IMR-90 (cell line): ENCODE data around the gene OOSP1. TPM values are rescaled to one million over a fixed set of nuclear protein-coding genes. Genes with fewer than 3 reads are reported as not detected.

Experiments
- ATAC-seq: fragments of 200-7000 bp; cut with Tn5 transposase; 2 replicates; pipeline ENCODE4 v1.9.1; 2020; ENCODE audit warnings: low read depth, mild to moderate bottlenecking, moderate library complexity
- BruUV-seq: library from RNA; stranded (reverse); fragments of 400-500 nt; replicated peaks from 2 replicates; lab custom pipeline; 2021; lab: Mats Ljungman, UMichigan
- CTCF ChIA-PET: fragments of 300-600 bp; formaldehyde crosslinking; extraction: SDS; loops from one replicate; lab custom pipeline; 2021; ENCODE audit warnings: antibody characterized with exemption; lab: Yijun Ruan, JAX
- POLR2A ChIA-PET: fragments of 300-600 bp; sonication (Branson Sonifier 250); formaldehyde crosslinking; loops from one replicate; lab custom pipeline; 2022; ENCODE audit warnings: antibody characterized with exemption; ENCODE audit not compliant: unreplicated experiment; lab: Charles Lee
- DNase-seq: peaks from one replicate; pipeline ENCODE4 v3.0.0; 2013
- H2AFZ ChIP-seq: replicated peaks from 2 replicates; pipeline ENCODE3; 2013; ENCODE audit warnings: low read length, mild to moderate bottlenecking; ENCODE audit not compliant: poor library complexity
- H2AK5ac ChIP-seq: 2 replicates; pipeline ENCODE4 v1.6.1; 2013; ENCODE audit warnings: low read depth, low read length, inconsistent platforms
- H2AK9ac ChIP-seq: replicated peaks from 2 replicates; pipeline ENCODE3; 2013; ENCODE audit warnings: mild to moderate bottlenecking, low read depth, low read length, moderate library complexity; ENCODE audit not compliant: poor library complexity
- H2BK120ac ChIP-seq: 2 replicates; pipeline ENCODE4 v1.6.1; 2013; ENCODE audit warnings: low read depth, low read length, inconsistent platforms
- H2BK15ac ChIP-seq: 3 replicates; pipeline ENCODE4 v1.6.1; 2013; ENCODE audit warnings: low read depth, low read length, inconsistent platforms
- H2BK20ac ChIP-seq: 2 replicates; pipeline ENCODE4 v1.6.1; 2013; ENCODE audit warnings: low read depth, mild to moderate bottlenecking, inconsistent platforms, low read length, moderate library complexity
- H2BK5ac ChIP-seq: 2 replicates; pipeline ENCODE4 v1.6.1; 2013; ENCODE audit warnings: mild to moderate bottlenecking, low read depth, low read length, inconsistent platforms; ENCODE audit not compliant: poor library complexity, severe bottlenecking
- H3K14ac ChIP-seq: replicated peaks from 2 replicates; pipeline ENCODE4 v1.6.1; 2013; ENCODE audit warnings: low read depth, low read length, inconsistent platforms
- H3K18ac ChIP-seq: 2 replicates; pipeline ENCODE4 v1.6.1; 2013; ENCODE audit warnings: low read depth, low read length, control low read depth
- H3K23ac ChIP-seq: 2 replicates; pipeline ENCODE4 v1.6.1; 2013; ENCODE audit warnings: low read depth, low read length, inconsistent platforms
- H3K27ac ChIP-seq: 2 replicates; pipeline ENCODE4 v1.5.1; 2013; ENCODE audit warnings: mild to moderate bottlenecking, control low read depth, low read length; ENCODE audit not compliant: insufficient read depth
- H3K27me3 ChIP-seq: 2 replicates; pipeline ENCODE4 v1.6.1; 2013; ENCODE audit warnings: low read length; ENCODE audit not compliant: control insufficient read depth, insufficient read depth
- H3K36me3 ChIP-seq: 2 replicates; pipeline ENCODE4 v1.6.1; 2013; ENCODE audit warnings: low read length, mixed read lengths; ENCODE audit not compliant: control insufficient read depth, insufficient read depth
- H3K4ac ChIP-seq: 2 replicates; pipeline ENCODE4 v1.6.1; 2013; ENCODE audit warnings: low read depth, low read length, inconsistent platforms
- H3K4me1 ChIP-seq: 2 replicates; pipeline ENCODE4 v1.6.1; 2013; ENCODE audit warnings: low read length, mixed read lengths; ENCODE audit not compliant: control insufficient read depth, insufficient read depth
- H3K4me2 ChIP-seq: 2 replicates; pipeline ENCODE4 v1.6.1; 2013; ENCODE audit warnings: low read depth, mild to moderate bottlenecking, control low read depth, low read length, moderate library complexity
- H3K4me3 ChIP-seq: 2 replicates; pipeline ENCODE4 v1.5.1; 2013; ENCODE audit warnings: low read depth, mild to moderate bottlenecking, control low read depth, low read length, moderate library complexity; ENCODE audit not compliant: insufficient read depth
- H3K56ac ChIP-seq: 2 replicates; pipeline ENCODE4 v1.6.1; 2013; ENCODE audit warnings: low read length, inconsistent platforms; ENCODE audit not compliant: insufficient read depth; ENCODE audit errors: extremely low read depth
- H3K79me1 ChIP-seq, 2 experiments: 2 replicates each; pipeline ENCODE4 v1.6.1; 2013; ENCODE audit warnings: low read length in 2 of 2, inconsistent platforms in 1 of 2, low read depth in 1 of 2
- H3K9ac ChIP-seq: 2 replicates; pipeline ENCODE4 v1.6.1; 2013; ENCODE audit warnings: low read depth, low read length, control low read depth
- H3K9me1 ChIP-seq: 2 replicates; pipeline ENCODE4 v1.6.1; 2013; ENCODE audit warnings: low read length, inconsistent platforms; ENCODE audit not compliant: insufficient read depth
- H3K9me3 ChIP-seq: 2 replicates; pipeline ENCODE4 v1.6.1; 2013; ENCODE audit warnings: low read length; ENCODE audit not compliant: control insufficient read depth, insufficient read depth
- H4K20me1 ChIP-seq: 2 replicates; pipeline ENCODE4 v1.6.1; 2013; ENCODE audit warnings: low read length, inconsistent platforms; ENCODE audit not compliant: insufficient read depth
- H4K5ac ChIP-seq: 2 replicates; pipeline ENCODE4 v1.6.1; 2013; ENCODE audit warnings: mild to moderate bottlenecking, low read depth, low read length, control low read depth
- H4K8ac ChIP-seq, 2 experiments: 2 replicates each; pipeline ENCODE4 v1.6.1; 2013; ENCODE audit warnings: low read depth in 2 of 2, low read length in 2 of 2, control low read depth in 1 of 2, inconsistent platforms in 1 of 2
- H4K91ac ChIP-seq: 2 replicates; pipeline ENCODE4 v1.6.1; 2013; ENCODE audit warnings: low read depth, low read length, inconsistent platforms; ENCODE audit not compliant: insufficient read depth
- WGBS, 2 experiments: methylation state at CpG; one replicate each; pipeline versions ENCODE4 v1.1.5 to v1.1.7; 2013; ENCODE audit warnings: missing lambda C conversion rate in 2 of 2; ENCODE audit not compliant: insufficient read length in 1 of 2; ENCODE audit errors: extremely low coverage in 2 of 2; 5-methylcytosine and 5-hydroxymethylcytosine counted together
- dilution Hi-C: fragments of 300-500 bp; cut with HindIII; formaldehyde crosslinking; loops from one replicate; pipeline ENCODE4 v1.14.3; 2018; ENCODE audit warnings: low sequenced_read_pairs; ENCODE audit not compliant: unreplicated experiment
- in situ Hi-C: fragments of 300-500 bp; cut with MboI; formaldehyde crosslinking; loops from 3 replicates; pipeline ENCODE4 v1.14.3; 2019; ENCODE audit warnings: low sequenced_read_pairs, inconsistent platforms, mixed read lengths
- intact Hi-C: fragments of 100-400 bp; cut with micrococcal nuclease; formaldehyde crosslinking; loops from 2 replicates; pipeline ENCODE4 v1.10.0; 2022
- polyA plus RNA-seq, 3 experiments: library from polyadenylated mRNA; depleted of rRNA; stranded (reverse); fragments of >200 nt; gene quantifications; 2 replicates each; pipeline ENCODE4 v1.2.3, GENCODE V29; 2012; ENCODE audit warnings: low replicate concordance in 1 of 3
- total RNA-seq: library from RNA; depleted of rRNA; stranded (reverse); fragments of >200 nt; gene quantifications from 2 replicates; pipeline ENCODE4 v1.2.3, GENCODE V29; 2012
- TF ChIP-seq, protein P1 (sequence below): fragments of 150-350 bp; IDR thresholded peaks from 2 replicates; pipeline ENCODE4 v1.6.1; 2016; ENCODE audit warnings: low read depth, mild to moderate bottlenecking, low read length, moderate library complexity, borderline replicate concordance

Gene OOSP1
- total and polyA plus RNA-seq, 2 of the 4 experiments (the other 2 are of a cell fraction) = not detected

DNA sequence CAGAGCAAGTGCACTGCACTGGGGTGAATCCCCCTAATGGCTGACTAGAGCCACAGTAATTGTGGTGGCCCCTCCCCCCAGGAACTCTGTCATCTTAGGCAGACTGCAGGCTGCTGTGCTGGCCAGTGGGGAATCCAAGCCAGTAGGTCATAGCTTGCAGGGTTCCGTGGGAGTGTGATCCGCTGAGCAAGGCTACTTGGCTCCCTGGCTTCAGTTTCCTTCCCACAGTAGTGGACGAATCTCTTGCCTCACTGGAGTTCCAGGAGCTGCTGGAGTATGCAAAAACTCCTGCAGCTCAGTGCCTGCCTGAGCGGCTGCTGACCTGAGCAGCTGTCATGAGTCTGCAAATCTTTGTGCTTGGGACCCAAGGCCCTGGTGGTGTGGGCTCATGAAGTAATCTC, 46.5 kb upstream of the OOSP1 start:
- no peak overlapping the region for H4K5ac ChIP-seq
- no peak overlapping the region for H4K91ac ChIP-seq
- no peak overlapping the region for H2BK120ac ChIP-seq
- no peaks in the 10 kb centered on the region for H4K20me1 ChIP-seq
- H3K27me3 ChIP-seq = no peaks in the 10 kb centered on the region
- no peaks in the 10 kb centered on the region for H3K36me3 ChIP-seq
- no peak overlapping the region for H4K8ac ChIP-seq
- intact Hi-C loops (no loop called here), dilution Hi-C loops (no loop called here), in situ Hi-C loops (no loop called here)
- H3K4me2 ChIP-seq = no peak overlapping the region
- TF ChIP-seq, protein P1, sequence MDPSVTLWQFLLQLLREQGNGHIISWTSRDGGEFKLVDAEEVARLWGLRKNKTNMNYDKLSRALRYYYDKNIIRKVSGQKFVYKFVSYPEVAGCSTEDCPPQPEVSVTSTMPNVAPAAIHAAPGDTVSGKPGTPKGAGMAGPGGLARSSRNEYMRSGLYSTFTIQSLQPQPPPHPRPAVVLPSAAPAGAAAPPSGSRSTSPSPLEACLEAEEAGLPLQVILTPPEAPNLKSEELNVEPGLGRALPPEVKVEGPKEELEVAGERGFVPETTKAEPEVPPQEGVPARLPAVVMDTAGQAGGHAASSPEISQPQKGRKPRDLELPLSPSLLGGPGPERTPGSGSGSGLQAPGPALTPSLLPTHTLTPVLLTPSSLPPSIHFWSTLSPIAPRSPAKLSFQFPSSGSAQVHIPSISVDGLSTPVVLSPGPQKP = no peak
- H2BK5ac ChIP-seq = no peak overlapping the region
- H2BK15ac ChIP-seq = no peak overlapping the region
- H3K4me3 ChIP-seq = no peak overlapping the region
- no peaks in the 10 kb centered on the region for H3K4me1 ChIP-seq
- POLR2A ChIA-PET = no interaction called here
- BruUV-seq = no TSS peak
- 20% methylated on average over 2 of the region's 4 CpGs; no CpG with 5 or more reads in 1 of the 2 experiments for WGBS, 2 experiments
- no peak overlapping the region for H3K27ac ChIP-seq
- H3K9me3 ChIP-seq = no peaks in the 10 kb centered on the region; the same call in 1 of the 2 replicates
- H3K9me1 ChIP-seq = no peaks in the 10 kb centered on the region
- ATAC-seq (no peak), DNase-seq (no peak)
- H2AFZ ChIP-seq = no peak overlapping the region
- no peak overlapping the region for H3K14ac ChIP-seq
- H3K18ac ChIP-seq = no peak overlapping the region
- H2BK20ac ChIP-seq = no peak overlapping the region
- CTCF ChIA-PET = no interaction called here
- no peak overlapping the region for H3K4ac ChIP-seq
- no peak overlapping the region for H2AK9ac ChIP-seq
- H3K56ac ChIP-seq = no peak overlapping the region
- no peak overlapping the region for H3K9ac ChIP-seq
- no peak overlapping the region for H3K23ac ChIP-seq
- H2AK5ac ChIP-seq = no peak overlapping the region
- no peaks in the 10 kb centered on the region for H3K79me1 ChIP-seq
